GM18511 (cell line): ENCODE results near the gene PARD3.
A peak's percentile ranks its signal among the peaks of the same experiment; 100 is the strongest.

Experiments
- ATAC-seq: cut with Tn5 transposase; IDR thresholded peaks from one replicate; pipeline ENCODE4 v1.9.1; 2021; ENCODE audit warnings: mild to moderate bottlenecking, moderate library complexity; ENCODE audit not compliant: unreplicated experiment

The PARD3 gene

GRCh38 chr10:34628174-34628796, 186.8 kb downstream of the PARD3 start:
- ATAC-seq: no peak

GRCh38 chr10:34627741-34628140, 187.4 kb downstream of the PARD3 start:
- ATAC-seq: peak; percentile 22

- peak; percentile 79 for ATAC-seq
Observed at GRCh38 chr10:34627331-34627730, 187.8 kb downstream of the PARD3 start.

- ATAC-seq: no peak
Observed at GRCh38 chr10:34626158-34626880, 188.8 kb downstream of the PARD3 start.

GRCh38 chr10:34624323-34625153, 190.6 kb downstream of the PARD3 start:
- ATAC-seq: no peak

- ATAC-seq: no peak
Observed at GRCh38 chr10:34622945-34623344, 192.2 kb downstream of the PARD3 start.

GRCh38 chr10:34618611-34619010, 196.5 kb downstream of the PARD3 start:
- no peak for ATAC-seq

- ATAC-seq: no peak
Observed at GRCh38 chr10:34615770-34616169, 199.3 kb downstream of the PARD3 start.

- no peak for ATAC-seq
Observed at GRCh38 chr10:34613491-34613890, 201.6 kb downstream of the PARD3 start.

GRCh38 chr10:34612938-34613337, 202.2 kb downstream of the PARD3 start:
- no peak for ATAC-seq

- ATAC-seq: no peak
Observed at GRCh38 chr10:34612446-34612845, 202.7 kb downstream of the PARD3 start.

GRCh38 chr10:34609287-34609940, 205.7 kb downstream of the PARD3 start:
- no peak for ATAC-seq

- no peak for ATAC-seq
Observed at GRCh38 chr10:34607894-34608293, 207.2 kb downstream of the PARD3 start.

GRCh38 chr10:34606890-34607289, 208.2 kb downstream of the PARD3 start:
- no peak for ATAC-seq

- no peak for ATAC-seq
Observed at GRCh38 chr10:34602478-34602877, 212.6 kb downstream of the PARD3 start.

- no peak for ATAC-seq
Observed at GRCh38 chr10:34601691-34602090, 213.4 kb downstream of the PARD3 start.

- no peak for ATAC-seq
Observed at GRCh38 chr10:34599026-34599795, 215.9 kb downstream of the PARD3 start.

- no peak for ATAC-seq
Observed at GRCh38 chr10:34596351-34596750, 218.7 kb downstream of the PARD3 start.

GRCh38 chr10:34593930-34594329, 221.2 kb downstream of the PARD3 start:
- ATAC-seq: no peak

- no peak for ATAC-seq
Observed at GRCh38 chr10:34593374-34593890, 221.7 kb downstream of the PARD3 start.
